ACHN (cell line): ENCODE data around the gene SF3B1.
A peak's percentile ranks its signal among the peaks of the same experiment; 100 is the strongest.
"Not testable (repeated sequence)": the region's sequence is repeated elsewhere in the genome, so short reads cannot be mapped to it uniquely, and the experiment has no call there.

Source experiments
- DNase-seq: peaks from one replicate; pipeline ENCODE4 v3.0.0-alpha.2; 2015
- in situ Hi-C: cut with HindIII; loops from 2 replicates; pipeline ENCODE4 v1.10.0; 2017; ENCODE audit warnings: low sequenced_read_pairs, low pct_ligation_motif_present, low pct_unique_long_range_greater_than_20kb

SF3B1 gene

DNA sequence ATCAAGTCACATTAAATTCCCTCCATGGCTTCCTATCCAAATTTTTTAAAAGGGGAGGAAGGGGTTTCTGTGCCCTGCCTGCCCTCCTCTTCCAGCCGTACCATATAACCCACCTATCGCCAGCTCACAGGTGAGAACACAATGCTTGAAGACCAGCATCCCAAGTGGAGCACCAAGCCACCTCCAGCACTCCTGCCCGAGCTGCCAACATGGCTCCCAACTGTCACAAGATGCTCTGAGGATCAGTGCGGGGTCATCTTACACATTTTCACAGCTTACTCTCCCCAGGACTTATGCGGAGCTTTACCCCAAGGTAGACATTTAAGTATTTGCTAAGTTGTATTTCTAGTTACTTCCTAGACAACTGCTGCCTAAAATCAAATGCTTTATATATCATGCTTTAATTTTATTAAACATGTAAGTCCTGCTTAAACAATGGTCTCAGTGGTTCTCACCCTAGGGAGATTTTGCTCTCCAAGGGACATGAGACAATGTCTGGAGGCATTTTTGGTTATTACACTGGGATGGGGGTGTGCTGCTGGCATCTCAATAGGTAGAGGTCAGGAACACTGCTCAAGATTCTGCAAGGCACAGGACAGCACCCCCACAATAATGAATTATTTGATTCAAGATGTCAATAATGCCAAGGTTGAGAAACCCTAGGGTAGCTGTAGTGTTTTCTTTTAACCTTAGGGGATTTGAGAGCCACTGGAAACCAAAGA lies 45.8 kb downstream of the SF3B1 start:
- in situ Hi-C loops: no loop called here
- DNase-seq: no peak

DNA sequence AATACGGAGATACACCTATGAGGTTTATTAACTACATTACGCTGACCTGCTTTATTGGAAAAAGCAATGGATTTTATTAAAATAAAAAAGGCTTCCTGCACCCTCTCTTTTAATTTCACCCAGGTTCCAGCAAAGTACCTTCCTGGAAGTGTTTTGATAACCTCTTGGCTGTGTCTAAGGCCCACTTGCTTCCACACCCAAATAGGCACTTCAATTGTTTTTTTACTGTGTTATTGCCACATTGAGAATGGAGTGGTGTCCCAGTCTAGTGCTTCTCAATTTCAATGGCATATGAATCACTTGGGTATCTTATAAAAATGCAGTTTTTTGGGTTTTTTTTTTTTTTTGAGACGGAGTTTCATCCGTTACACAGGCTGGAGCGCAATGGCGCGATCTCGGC lies 47.6 kb downstream of the SF3B1 start:
- DNase-seq: no peak
- in situ Hi-C loops: no loop called here

DNA sequence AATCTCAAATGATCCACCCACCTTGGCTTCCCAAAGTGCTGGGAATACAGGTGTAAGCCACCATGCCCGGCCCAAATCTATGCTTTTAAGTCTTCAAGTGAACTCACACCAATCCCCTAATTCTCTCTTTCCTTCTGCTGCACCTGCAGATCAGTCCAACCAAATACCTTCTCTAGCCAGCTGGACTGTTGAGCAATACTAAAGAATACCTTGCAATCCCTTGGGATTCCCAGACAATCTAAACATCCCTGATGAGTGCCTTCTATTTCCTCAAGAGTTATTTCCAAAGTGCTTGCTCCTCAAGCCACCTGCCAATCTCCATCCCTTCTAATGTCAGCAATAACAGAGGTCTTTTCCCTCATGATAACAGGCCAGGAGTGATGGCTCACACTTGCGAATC lies 48.6 kb downstream of the SF3B1 start:
- no peak for DNase-seq
- in situ Hi-C loops: no loop called here

DNA sequence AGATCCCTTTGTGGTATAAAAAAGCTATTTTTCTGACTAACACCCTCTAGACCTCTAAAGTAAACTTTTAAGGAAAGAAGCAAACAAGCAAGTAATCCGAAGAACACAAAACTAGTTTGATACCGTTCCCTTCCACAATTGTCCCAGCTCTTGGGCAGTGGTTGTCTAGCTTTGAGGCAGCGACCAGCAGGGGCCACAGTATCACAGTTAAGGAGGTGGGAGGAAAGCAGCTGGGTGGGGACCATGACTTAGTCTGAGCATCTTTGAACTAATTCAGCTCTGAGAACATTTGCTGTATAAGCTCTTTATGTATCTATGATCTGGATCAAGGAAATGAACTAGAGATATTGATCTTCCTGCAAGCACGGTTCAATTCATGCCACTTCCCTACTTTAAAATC lies 51.0 kb downstream of the SF3B1 start:
- in situ Hi-C loops: no loop called here
- no peak for DNase-seq

DNA sequence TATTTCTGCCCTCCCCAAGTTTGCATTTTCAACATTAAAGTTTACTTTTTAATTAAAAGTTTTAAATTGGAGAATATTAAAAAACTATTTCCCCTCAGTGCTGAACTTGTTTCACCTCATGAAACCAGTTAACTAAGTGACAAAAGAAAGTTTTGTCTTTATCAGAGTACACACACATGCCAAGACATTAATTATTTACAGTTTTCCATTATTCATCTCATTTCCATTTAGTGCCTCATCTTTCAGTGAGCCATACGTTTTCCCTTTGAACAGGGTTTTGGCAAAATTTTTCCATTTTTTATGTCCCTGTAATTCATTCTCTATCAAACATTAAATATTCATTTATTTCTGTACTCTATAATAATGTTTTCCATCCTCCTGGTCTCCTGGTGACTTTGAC lies 53.2 kb downstream of the SF3B1 start:
- in situ Hi-C loops: no loop called here
- no peak for DNase-seq

DNA sequence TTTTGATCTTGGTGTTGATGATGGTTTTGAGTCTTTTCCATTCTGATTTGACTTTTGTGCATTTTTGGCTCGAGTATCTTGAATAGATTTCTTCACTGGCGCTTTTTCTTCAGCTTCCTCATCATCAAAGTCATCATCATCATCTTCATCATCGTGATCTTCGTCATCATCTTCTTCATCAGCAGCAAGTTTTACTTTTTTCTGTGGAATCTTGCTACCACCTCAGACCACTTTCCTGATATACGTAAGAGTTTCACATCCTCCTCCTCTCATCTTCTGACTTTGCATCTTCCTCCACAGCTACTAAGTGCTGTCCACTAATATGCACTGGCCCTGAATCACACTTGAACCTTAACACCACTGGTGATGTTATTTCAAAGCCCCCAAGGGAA lies 54.9 kb downstream of the SF3B1 start:
- in situ Hi-C loops, DNase-seq: not testable (repeated sequence)

DNA sequence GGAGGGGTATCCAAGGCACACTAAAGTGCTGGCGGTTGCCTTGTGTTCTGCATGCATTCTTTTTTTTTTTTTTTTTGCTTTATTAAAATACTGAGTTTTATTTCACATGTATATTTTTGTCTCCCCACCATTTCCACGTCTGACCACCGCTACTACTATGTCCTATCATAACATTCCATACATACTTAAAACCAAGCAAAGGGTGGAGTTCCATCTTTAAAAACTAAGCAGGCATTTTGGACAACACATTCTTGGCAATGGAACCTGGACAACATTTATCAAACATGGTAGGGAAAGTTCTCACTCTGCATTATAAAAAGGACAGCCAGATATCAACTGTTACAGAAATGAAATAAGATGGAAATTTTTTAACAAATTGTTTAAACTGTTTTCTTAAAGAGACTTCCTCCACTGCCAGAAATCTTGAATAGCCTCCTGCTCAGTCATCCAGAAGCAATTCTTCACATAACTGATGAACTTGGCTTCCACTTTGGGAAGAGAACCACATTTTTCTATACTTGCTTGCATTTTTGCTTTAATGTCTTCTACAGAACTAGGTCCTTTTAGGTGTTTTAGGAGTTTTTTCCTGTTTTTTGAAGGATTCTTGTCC lies 55.4 kb downstream of the SF3B1 start:
- in situ Hi-C loops, DNase-seq: not testable (repeated sequence)

DNA sequence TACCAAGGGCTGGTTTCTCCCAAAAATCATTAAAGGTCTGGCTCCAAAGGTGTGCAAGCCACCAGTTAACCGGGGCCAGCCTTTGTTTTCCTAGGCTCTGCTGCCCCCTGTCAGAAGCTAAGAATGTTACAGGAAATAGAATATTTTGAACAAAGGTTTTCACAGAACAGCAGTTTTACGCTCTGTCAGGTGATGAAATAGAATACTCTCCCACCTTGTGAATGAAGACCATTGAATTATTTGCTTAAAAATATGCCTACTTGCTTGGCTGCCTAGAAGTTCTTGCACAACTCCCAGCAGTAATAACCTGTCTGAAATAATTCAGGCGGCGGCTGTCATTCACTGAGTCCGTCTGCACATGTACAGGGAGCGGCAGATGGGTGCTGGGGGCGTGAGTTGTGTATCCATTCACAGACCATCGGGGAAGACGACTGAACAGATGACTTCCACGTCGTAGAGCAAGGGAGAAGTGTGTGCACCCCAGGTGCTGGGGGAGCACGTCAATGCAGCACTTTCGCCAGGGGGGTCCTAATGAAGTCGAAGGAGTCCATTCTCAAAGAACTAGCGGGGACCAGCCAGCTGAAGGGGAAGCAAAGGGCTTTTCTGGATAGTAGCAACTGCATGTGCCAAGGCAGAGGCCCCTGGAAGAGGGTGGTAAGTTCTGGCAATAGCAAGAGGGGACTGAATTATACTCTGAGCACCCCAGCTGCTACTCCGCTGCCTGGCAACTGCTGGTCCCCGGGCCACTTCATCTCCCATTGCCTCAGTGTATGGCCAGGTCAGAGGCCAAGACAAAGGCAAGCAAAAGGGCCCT lies 56.1 kb downstream of the SF3B1 start:
- in situ Hi-C loops: no loop called here
- peak; percentile 49 for DNase-seq

DNA sequence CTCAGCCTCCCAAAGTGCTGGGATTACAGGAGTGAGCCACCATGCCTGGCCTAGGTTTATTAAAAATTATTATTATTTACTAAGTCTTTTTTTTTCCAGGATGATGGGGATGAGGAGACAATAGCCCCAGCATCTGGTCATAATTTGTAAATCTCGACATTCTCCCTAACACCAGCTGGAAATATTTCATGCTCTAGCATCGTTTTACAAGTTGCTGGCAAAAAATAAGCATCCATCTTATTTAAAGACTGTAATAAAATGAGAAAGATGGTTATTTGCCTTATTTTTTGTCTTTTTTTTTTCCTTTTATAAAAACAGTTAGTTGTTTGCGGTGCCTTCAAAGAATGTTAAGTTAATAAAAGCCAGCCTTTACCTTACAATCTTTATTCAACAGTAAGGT lies 56.7 kb downstream of the SF3B1 start:
- in situ Hi-C loops: no loop called here
- no peak for DNase-seq

DNA sequence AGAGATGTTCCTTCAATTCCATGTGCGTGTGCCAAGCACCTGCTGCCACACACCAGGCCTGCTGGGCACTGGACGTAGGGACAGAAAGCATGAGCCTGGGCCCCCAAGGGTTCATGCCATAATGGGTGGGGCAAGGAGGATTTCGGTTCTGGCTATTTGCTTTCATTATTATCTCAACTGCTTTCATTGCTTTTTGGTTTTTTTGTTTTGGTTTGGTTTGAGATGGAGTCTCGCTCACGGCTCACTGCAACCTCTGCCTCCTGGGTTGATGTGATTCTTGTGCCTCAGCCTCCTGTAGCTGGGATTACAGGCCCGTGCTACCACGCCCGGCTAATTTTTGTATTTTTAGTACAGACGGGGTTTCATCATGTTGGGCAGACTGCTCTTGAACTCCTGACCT lies 57.2 kb downstream of the SF3B1 start:
- no peak for DNase-seq
- in situ Hi-C loops: no loop called here

DNA sequence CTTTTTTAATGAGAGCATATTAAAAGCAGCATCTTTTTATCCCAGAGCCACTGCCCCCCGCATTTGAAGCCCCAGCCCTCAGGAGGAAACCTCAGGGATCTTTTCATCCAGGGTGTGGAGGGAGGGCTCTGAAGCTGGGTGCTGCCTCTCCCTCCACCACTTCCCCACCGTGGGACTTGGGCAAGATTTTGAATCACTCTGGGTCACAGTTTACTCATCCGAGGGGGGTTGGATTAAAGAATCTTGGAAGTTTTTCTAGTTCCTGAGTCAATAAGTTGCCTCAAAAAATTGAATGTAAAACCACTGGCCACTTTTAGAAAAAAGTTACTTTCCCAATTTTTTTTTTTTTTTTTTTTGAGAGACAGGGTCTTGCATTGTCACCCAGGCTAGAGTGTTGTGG lies 62.2 kb downstream of the SF3B1 start:
- in situ Hi-C loops: no loop called here
- DNase-seq: no peak

DNA sequence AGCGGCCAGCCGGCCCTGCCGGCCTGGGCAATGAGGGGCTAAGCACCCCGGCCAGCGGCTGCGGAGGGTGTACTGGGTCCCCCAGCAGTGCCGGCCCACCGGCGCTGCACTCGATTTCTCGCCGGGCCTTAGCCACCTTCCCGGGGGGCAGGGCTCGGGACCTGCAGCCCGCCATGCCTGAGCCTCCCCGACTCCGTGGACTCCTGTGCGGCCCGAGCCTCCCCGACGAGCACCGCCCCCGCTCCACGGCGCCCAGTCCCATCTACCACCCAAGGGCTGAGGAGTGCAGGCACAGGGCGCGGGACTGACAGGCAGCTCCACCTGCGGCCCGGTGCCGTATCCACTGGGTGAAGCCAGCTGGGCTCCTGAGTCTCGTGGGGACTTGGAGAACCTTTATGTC lies 64.2 kb downstream of the SF3B1 start:
- in situ Hi-C loops, DNase-seq: not testable (repeated sequence)

DNA sequence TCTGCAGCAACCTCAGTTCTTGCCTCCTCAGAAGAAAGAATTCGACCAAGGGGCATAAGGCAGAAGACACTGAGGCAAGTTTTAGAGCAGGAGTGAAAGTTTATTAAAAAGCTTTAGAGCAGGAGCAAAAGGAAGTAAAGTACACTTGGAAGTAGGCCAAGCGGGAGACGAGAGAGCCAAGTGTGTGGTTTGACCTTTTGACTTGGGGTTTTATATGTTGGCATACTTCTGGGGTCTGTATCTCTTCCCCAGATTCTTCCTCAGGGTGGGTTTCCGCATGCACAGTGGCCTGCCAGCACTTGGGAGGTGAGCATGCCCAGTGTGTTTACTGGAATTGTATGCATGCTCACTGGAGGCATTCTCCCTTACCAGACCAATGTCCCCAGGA lies 64.9 kb downstream of the SF3B1 start:
- no peak for DNase-seq
- in situ Hi-C loops: no loop called here

DNA sequence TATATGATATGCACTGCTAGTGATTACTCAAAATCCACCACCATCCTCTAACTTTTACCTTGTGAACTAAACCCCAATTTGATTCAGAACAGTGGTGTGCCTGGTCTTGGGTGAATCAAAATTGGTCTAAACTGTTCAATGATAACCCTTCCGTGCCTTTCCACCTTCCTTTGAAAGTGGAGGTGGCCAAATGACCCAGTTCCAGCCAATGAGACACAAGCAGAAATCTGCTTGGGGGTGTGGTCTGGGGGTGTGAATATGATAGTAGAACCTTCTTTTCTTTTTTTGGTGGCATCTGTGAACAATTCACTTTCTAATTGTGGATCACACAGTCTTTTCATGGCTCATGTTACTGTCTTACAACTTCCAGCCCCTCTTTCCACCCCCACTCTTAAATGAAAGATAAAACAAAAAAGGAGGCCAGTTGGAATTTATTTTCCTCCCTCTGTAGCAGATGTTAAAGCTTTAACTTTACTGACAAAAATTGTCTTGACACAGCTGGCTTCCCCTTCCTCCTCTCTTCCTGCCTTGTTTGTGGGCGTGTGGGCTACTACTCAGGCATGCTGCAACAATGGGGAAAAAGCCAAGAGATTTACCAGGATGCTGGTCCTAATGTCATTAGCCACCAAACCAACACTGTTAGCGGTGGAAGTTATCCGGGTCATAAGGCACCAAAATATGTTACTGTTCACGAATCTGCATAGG lies 65.4 kb downstream of the SF3B1 start:
- in situ Hi-C loops: no loop called here
- no peak for DNase-seq

DNA sequence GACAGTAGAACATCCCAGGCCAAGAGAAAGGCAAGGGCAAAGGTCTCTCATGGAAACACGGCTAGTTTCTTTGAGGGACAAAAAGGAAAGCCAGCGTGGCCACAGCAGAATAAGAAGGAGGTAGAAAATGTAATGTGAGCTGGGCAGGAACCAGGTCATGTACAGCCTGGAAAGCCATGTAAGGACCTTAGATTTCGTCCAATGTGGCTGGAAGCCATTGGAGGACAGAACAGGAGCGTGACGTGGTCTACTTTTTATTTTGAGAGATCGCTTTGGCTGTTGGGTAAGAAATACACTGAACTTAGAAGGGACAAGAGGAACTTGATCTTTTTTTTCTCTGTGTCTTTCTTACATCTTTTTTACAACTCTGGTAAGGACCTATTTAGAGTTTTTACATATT lies 66.4 kb downstream of the SF3B1 start:
- no peak for DNase-seq
- in situ Hi-C loops: no loop called here

DNA sequence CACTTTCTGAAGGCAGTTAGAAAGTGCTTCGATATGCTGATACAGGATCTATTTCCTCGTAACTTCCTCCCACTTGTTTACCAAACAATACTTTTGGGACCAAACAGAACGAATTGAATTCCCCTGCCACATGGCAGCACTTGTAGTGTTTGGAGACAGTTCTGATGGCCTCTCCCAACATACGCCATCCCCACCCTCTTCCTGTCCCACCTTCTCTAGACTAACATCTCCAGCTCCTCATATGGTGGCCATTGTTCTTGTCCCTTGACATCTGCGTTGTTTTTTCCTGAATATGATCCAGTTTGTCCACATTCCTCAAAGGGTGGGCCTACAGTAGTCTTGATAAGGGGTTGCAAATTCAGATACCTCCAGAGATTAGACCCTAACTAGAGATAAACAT lies 70.8 kb downstream of the SF3B1 start:
- in situ Hi-C loops: no loop called here
- DNase-seq: no peak

DNA sequence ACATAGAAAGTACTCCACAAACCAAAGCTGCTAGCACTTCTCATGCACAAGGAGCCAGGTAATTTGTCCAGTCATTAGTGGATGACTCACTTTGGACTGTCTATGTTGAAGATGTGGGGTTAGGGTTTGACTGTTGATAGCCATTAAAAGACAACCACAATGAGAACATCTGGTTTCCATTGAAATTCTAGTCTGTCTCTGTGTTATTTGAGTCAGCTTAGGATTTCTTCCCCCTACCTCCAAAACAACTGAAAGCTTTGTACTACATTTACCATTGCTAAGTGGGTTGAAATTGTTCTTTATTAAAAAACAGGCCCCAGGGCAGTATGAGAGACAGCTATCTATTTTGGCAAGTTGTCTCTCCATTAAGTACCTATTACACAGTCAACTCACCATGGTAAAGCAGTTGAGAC lies 74.1 kb downstream of the SF3B1 start:
- no peak for DNase-seq
- in situ Hi-C loops: no loop called here

DNA sequence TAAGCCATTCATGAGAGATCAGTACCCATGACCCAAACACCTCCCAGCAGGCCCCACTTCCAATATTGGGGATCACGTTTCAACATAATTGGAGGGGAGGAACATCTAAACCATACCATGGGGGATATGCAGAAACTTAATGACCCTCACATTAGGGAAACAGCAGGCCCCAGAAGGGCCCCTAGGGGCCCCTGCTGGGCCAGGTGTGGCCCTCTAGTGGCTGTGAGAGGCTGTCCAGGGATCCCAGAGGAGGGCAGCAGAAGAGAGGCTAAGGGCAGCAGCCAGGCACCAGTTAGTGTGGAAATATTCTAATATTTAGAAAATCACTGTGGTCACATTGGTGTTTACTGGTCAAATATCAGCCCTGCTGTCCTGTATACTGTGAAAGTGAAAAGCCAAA lies 75.0 kb downstream of the SF3B1 start:
- in situ Hi-C loops: no loop called here
- DNase-seq: no peak

DNA sequence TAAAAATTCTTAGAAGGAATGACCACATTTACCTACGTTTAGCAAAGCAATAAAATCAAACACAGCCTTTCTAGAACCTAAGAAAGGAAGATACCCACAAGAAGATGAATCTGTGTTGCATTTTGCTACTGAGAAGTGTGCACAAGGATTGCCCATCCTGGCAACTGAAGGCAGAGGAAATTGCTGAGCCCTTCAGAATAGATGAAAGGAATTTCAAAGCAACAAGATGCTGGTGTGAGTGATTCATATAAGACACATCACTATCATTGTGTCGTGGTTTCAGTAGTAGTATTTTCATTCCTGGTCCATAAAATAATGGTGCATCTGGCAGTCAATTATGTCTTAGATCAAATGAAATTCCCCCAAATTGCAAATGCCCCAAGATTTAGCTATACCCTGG lies 75.9 kb downstream of the SF3B1 start:
- in situ Hi-C loops: no loop called here
- no peak for DNase-seq
